22Rv1 (cell line): ENCODE measurements around the gene DCLK1.

Experiments
- CTCF ChIP-seq: fragments of 450-650 bp; IDR thresholded peaks from 2 replicates; pipeline ENCODE4 v1.5.1; 2017; ENCODE audit warnings: mild to moderate bottlenecking
- ZFX ChIP-seq: fragments of 450-650 bp; IDR thresholded peaks from 2 replicates; pipeline ENCODE4 v1.6.1; 2017; ENCODE audit warnings: antibody characterized with exemption, borderline replicate concordance

GRCh38 chr13:36046672-36047071, 84.5 kb downstream of the DCLK1 start:
- TF ChIP-seq CTCF = no peak
- TF ChIP-seq ZFX = no peak
